Neural cell (in vitro differentiated cells): ENCODE measurements around the gene ELF1. TPM values are rescaled to one million over a fixed set of nuclear protein-coding genes. Genes with fewer than 3 reads are reported as not detected.
"Not testable (repeated sequence)": the region's sequence is repeated elsewhere in the genome, so short reads cannot be mapped to it uniquely, and the experiment has no call there.

ENCODE experiments used
- H2AFZ ChIP-seq: fragments of 200-600, 300-800 bp; sonication (generic), shearing (Covaris generic); 2 replicates; pipeline ENCODE4 v1.6.0; 2014; ENCODE audit warnings: low read depth, mild to moderate bottlenecking, antibody characterized with exemption, low read length, moderate library complexity
- H3F3A ChIP-seq: fragments of 200-600 bp; shearing (Covaris generic); 2 replicates; pipeline ENCODE4 v1.6.1; 2016; ENCODE audit warnings: mild to moderate bottlenecking, moderate library complexity, mixed read lengths, antibody characterized with exemption, low read length; ENCODE audit not compliant: insufficient read depth, poor library complexity, severe bottlenecking
- H3K27ac ChIP-seq: fragments of 200-600, 300-800 bp; sonication (generic), shearing (Covaris generic); 2 replicates; pipeline ENCODE4 v1.5.1; 2014; ENCODE audit warnings: mild to moderate bottlenecking, low read length, moderate library complexity
- H3K27me3 ChIP-seq: fragments of 300-800, 200-600 bp; sonication (generic), shearing (Covaris generic); 2 replicates; pipeline ENCODE4 v1.6.0; 2014; ENCODE audit warnings: mild to moderate bottlenecking, low read depth, low read length, moderate library complexity; ENCODE audit not compliant: insufficient read depth
- H3K36me3 ChIP-seq: fragments of 300-800, 200-600 bp; sonication (generic), shearing (Covaris generic); 2 replicates; pipeline ENCODE4 v1.5.1; 2014; ENCODE audit warnings: mild to moderate bottlenecking, antibody characterized with exemption, low read length, moderate library complexity; ENCODE audit not compliant: insufficient read depth
- H3K4me2 ChIP-seq: fragments of 300-800, 200-600 bp; sonication (generic), shearing (Covaris generic); 2 replicates; pipeline ENCODE4 v1.6.0; 2014; ENCODE audit warnings: mild to moderate bottlenecking, low read length
- H3K4me3 ChIP-seq: fragments of 300-800, 200-600 bp; sonication (generic), shearing (Covaris generic); 2 replicates; pipeline ENCODE4 v1.5.1; 2014; ENCODE audit warnings: mild to moderate bottlenecking, low read length, moderate library complexity
- H3K79me2 ChIP-seq: fragments of 200-600 bp; shearing (Covaris generic); replicated peaks from 2 replicates; pipeline ENCODE4 v1.6.0; 2014; ENCODE audit warnings: mild to moderate bottlenecking, low read length, moderate library complexity; ENCODE audit not compliant: insufficient read depth
- H3K9ac ChIP-seq: fragments of 300-800, 200-600 bp; sonication (generic), shearing (Covaris generic); 2 replicates; pipeline ENCODE4 v1.6.1; 2016; ENCODE audit warnings: mild to moderate bottlenecking, low read length, mixed read lengths
- H3K9me2 ChIP-seq: fragments of 200-600 bp; shearing (Covaris generic); 2 replicates; pipeline ENCODE4 v1.6.1; 2016; ENCODE audit warnings: mild to moderate bottlenecking, low read length, mixed read lengths; ENCODE audit not compliant: insufficient read depth
- H3K9me3 ChIP-seq: fragments of 200-600, 300-800 bp; sonication (generic), shearing (Covaris generic); 2 replicates; pipeline ENCODE4 v1.6.1; 2016; ENCODE audit warnings: mild to moderate bottlenecking, mixed run types, low read length, moderate library complexity, mixed read lengths
- H4K20me1 ChIP-seq: fragments of 200-600 bp; shearing (Covaris generic); 2 replicates; pipeline ENCODE4 v1.6.1; 2016; ENCODE audit warnings: mild to moderate bottlenecking, mixed run types; ENCODE audit not compliant: insufficient read depth
- EP300 ChIP-seq: fragments of 450-650 bp; conservative IDR thresholded peaks from 2 replicates; pipeline ENCODE4 v1.6.1; 2014; ENCODE audit warnings: antibody characterized with exemption, mild to moderate bottlenecking, moderate library complexity; ENCODE audit not compliant: poor library complexity, severe bottlenecking
- EZH2 ChIP-seq: fragments of 200-600, 300-800 bp; shearing (Covaris generic), sonication (generic); IDR thresholded peaks from 2 replicates; pipeline ENCODE4 v1.6.1; 2014; ENCODE audit warnings: antibody characterized with exemption, low read length, borderline replicate concordance, mild to moderate bottlenecking; ENCODE audit not compliant: insufficient read depth, poor library complexity, severe bottlenecking
- MXI1 ChIP-seq: fragments of 450-650 bp; conservative IDR thresholded peaks from 2 replicates; pipeline ENCODE4 v1.6.1; 2014; ENCODE audit warnings: antibody characterized with exemption, mild to moderate bottlenecking; ENCODE audit not compliant: poor library complexity, severe bottlenecking
- POLR2AphosphoS5 ChIP-seq: IDR thresholded peaks from 2 replicates; pipeline ENCODE4 v1.6.1; 2012
- RAD21 ChIP-seq: fragments of 450-650 bp; conservative IDR thresholded peaks from 2 replicates; pipeline ENCODE4 v1.6.1; 2014; ENCODE audit warnings: antibody characterized with exemption, mild to moderate bottlenecking, moderate library complexity
- SMC3 ChIP-seq: fragments of 450-650 bp; conservative IDR thresholded peaks from 2 replicates; pipeline ENCODE4 v1.6.1; 2014; ENCODE audit warnings: antibody characterized with exemption, mild to moderate bottlenecking, moderate library complexity; ENCODE audit not compliant: poor library complexity
- TAF1 ChIP-seq: IDR thresholded peaks from 2 replicates; pipeline ENCODE4 v1.6.1; 2012; ENCODE audit warnings: low read depth
- polyA plus RNA-seq: library from polyadenylated mRNA; depleted of rRNA; stranded (reverse); fragments of >200 nt; gene quantifications from 2 replicates; pipeline ENCODE4 v1.2.3, GENCODE V29; 2014
- TF ChIP-seq, protein P1 (sequence below): fragments of 450-650 bp; IDR thresholded peaks from 2 replicates; pipeline ENCODE4 v1.5.1; 2014; ENCODE audit warnings: antibody characterized with exemption, mild to moderate bottlenecking, moderate library complexity; ENCODE audit not compliant: poor library complexity, severe bottlenecking
- TF ChIP-seq, protein P2 (sequence below): IDR thresholded peaks from 2 replicates; pipeline ENCODE4 v1.6.1; 2012; ENCODE audit warnings: borderline replicate concordance

The ELF1 gene
- polyA plus RNA-seq, 1 donor from 2014 or later, result 2.0 TPM

DNA sequence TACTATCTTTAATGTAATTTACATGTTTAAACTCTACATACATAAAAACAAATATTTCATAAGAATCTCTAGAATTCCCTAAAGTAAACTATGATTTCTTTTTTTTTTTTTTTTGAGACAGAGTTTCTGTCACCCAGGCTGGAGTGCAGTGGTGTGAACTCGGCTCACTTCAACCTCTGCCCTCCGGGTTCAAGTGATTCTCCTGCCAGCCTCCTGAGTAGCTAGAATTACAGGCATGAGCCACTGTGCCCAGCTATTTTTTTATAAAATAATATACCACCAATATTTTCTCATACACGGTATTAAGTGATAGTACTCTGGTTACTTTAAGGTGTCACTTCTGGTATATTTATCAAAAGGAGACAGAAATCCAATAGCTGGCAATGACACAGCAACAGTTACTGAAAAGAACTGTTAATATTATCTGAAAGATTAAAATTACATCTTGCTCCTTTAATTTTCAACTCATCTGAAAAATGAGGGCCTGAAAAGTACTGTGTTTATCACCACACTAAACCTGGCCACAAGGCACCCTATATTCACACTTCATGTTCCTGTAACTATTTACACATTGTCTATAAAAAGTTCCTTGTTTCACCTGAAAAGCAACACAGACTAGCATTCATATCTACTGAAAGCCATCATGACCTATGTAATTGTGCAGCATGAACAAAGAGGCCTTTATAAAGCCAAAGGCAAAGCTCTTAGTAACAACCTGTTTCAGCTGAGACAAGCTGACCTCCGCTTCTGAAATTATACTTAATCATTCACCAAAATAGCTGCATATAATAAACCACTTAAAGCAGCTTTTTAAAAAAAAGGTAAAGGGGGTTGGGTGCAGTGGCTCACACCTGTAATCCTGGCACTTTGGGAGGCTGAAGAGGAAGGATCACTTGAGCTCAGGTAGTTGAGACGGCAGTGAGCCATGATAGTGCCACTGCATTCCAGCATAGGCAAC lies 123.6 kb downstream of the ELF1 start:
- H3K9me2 ChIP-seq, result no peaks in the 10 kb centered on the region
- no peaks in the 10 kb centered on the region for H3F3A ChIP-seq
- no peak overlapping the region for H3K4me2 ChIP-seq
- no peaks in the 10 kb centered on the region for H4K20me1 ChIP-seq
- no peak for TF ChIP-seq RAD21
- TF ChIP-seq POLR2AphosphoS5, result no peak
- TF ChIP-seq TAF1, result no peak
- TF ChIP-seq, protein P1, sequence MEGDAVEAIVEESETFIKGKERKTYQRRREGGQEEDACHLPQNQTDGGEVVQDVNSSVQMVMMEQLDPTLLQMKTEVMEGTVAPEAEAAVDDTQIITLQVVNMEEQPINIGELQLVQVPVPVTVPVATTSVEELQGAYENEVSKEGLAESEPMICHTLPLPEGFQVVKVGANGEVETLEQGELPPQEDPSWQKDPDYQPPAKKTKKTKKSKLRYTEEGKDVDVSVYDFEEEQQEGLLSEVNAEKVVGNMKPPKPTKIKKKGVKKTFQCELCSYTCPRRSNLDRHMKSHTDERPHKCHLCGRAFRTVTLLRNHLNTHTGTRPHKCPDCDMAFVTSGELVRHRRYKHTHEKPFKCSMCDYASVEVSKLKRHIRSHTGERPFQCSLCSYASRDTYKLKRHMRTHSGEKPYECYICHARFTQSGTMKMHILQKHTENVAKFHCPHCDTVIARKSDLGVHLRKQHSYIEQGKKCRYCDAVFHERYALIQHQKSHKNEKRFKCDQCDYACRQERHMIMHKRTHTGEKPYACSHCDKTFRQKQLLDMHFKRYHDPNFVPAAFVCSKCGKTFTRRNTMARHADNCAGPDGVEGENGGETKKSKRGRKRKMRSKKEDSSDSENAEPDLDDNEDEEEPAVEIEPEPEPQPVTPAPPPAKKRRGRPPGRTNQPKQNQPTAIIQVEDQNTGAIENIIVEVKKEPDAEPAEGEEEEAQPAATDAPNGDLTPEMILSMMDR, result no peak
- TF ChIP-seq MXI1, result no peak
- no peak for TF ChIP-seq EZH2
- no peak for TF ChIP-seq SMC3
- TF ChIP-seq, protein P2, sequence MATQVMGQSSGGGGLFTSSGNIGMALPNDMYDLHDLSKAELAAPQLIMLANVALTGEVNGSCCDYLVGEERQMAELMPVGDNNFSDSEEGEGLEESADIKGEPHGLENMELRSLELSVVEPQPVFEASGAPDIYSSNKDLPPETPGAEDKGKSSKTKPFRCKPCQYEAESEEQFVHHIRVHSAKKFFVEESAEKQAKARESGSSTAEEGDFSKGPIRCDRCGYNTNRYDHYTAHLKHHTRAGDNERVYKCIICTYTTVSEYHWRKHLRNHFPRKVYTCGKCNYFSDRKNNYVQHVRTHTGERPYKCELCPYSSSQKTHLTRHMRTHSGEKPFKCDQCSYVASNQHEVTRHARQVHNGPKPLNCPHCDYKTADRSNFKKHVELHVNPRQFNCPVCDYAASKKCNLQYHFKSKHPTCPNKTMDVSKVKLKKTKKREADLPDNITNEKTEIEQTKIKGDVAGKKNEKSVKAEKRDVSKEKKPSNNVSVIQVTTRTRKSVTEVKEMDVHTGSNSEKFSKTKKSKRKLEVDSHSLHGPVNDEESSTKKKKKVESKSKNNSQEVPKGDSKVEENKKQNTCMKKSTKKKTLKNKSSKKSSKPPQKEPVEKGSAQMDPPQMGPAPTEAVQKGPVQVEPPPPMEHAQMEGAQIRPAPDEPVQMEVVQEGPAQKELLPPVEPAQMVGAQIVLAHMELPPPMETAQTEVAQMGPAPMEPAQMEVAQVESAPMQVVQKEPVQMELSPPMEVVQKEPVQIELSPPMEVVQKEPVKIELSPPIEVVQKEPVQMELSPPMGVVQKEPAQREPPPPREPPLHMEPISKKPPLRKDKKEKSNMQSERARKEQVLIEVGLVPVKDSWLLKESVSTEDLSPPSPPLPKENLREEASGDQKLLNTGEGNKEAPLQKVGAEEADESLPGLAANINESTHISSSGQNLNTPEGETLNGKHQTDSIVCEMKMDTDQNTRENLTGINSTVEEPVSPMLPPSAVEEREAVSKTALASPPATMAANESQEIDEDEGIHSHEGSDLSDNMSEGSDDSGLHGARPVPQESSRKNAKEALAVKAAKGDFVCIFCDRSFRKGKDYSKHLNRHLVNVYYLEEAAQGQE, result no peak
- TF ChIP-seq EP300, result no peak
- H3K9me3 ChIP-seq, result no peaks in the 10 kb centered on the region
- H3K79me2 ChIP-seq, result no peaks in the 10 kb centered on the region
- H3K9ac ChIP-seq, result no peak overlapping the region
- no peak overlapping the region for H2AFZ ChIP-seq
- no peak overlapping the region for H3K4me3 ChIP-seq
- no peak overlapping the region for H3K27ac ChIP-seq
- H3K27me3 ChIP-seq, result no peaks in the 10 kb centered on the region
- no peaks in the 10 kb centered on the region for H3K36me3 ChIP-seq

DNA sequence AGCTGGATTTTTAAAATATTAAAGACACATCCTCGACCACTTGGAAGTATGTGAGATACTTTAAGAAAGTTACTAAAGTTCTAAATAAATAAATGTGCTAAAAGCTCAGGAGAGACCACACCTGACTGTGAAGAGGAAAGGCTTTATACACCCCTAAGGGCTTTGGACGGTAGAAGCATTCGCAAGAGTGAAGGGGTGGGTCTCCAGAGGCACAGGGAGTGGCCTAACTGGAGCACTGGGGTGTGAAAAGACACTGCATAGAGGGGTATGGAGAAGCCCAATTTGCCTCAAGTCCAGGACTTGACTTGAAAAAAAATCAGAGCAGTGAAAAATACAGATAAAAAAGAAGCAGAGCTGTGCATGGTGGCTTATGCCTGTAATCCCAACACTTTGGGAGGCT lies 125.5 kb downstream of the ELF1 start:
- H3K9me2 ChIP-seq, H3K9me3 ChIP-seq, H4K20me1 ChIP-seq, H3K27ac ChIP-seq, H3K36me3 ChIP-seq, H2AFZ ChIP-seq, H3K27me3 ChIP-seq, H3K4me2 ChIP-seq, H3K4me3 ChIP-seq, H3K79me2 ChIP-seq, H3F3A ChIP-seq, H3K9ac ChIP-seq: not testable (repeated sequence)
